HG02642 (cell line): ENCODE results near the gene N4BP2L2.

Source experiments
- ATAC-seq: cut with Tn5 transposase; IDR thresholded peaks from one replicate; pipeline ENCODE4 v1.9.1; 2021; ENCODE audit warnings: mild to moderate bottlenecking; ENCODE audit not compliant: unreplicated experiment, poor library complexity

The N4BP2L2 gene

DNA sequence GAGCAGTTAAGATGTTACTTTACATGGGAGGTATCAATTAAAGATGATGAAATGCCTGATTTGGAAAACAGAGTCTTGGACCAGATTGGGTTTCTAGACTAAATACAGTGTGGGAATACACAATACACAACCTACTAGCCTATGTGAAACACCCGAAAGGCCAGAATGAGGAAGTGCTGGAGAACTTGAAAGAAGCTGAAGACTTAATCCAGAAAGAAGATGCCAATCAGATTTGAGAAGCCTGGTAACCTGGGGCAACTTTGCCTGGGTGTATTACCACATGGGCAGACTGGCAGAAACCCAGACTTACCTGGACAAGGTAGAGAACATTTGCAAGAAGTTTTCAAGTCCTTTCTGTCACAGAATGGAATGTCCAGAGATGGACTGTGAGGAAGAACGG lies 153.9 kb downstream of the N4BP2L2 start:
- ATAC-seq = no peak

DNA sequence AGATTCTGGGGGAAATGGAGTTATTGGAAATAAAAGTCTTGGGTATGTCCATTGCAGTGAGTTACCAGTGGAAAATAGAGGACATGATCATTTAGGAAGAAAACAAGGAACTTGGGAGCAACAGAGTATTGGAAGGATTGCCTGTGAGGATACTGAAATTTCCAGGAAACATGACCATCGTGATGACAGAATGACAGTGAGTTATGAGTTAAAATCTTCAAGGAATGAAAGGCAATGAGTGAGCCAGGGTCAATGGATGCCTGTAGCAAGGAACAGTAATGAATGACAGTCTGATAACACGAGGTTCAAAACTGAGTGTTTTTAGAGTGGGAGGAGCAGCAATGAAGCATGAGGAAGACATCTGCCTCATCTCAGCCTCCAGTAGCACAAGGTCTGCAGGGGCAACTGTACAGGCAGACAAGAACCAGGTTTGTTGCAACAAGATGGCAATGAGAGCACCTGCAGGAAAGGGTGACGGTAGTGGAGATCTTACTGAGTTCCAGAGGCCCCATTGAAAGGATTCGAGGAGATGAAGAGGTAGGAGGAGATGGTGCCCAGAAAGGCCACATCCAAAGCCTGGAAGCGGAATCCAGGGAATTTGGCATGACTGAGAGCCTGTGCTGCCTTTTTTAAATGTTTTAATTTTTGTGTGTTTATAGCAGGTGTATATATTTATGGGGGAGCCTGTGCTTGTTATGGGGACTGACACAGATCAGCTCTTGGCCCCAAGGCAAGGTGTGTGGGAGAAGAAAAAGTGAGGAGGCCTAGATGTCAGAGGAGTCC lies 154.6 kb downstream of the N4BP2L2 start:
- ATAC-seq = no peak
